ENCODE measurements around the gene SIDT1. TPM values are rescaled to one million over a fixed set of nuclear protein-coding genes. Genes with fewer than 3 reads are reported as not detected.

SIDT1 gene
- total RNA-seq, 1 experiment from 2014 or later: 0.02 TPM

DNA sequence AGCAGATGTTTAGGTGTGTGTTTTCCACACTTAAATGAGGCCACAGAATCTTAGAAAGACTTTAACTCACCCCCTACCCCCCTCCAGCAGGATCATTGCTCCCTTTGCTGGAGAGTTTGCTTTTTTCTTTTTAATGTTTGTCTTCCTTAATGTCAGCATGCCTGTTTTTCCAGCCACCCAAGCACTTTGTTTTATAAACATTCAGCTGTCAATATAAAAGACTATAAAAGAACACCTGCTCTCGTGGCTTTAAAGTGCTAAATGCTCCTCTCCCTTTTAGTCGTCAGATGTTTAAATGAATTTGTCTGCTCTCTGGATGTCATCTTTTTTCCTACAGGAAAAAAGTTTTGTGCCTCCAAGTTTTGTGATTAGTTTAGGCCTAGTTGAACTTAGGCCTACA lies 61.7 kb downstream of the SIDT1 start:
- DNase-seq (ENCODE audit: low read depth): no peak

DNA sequence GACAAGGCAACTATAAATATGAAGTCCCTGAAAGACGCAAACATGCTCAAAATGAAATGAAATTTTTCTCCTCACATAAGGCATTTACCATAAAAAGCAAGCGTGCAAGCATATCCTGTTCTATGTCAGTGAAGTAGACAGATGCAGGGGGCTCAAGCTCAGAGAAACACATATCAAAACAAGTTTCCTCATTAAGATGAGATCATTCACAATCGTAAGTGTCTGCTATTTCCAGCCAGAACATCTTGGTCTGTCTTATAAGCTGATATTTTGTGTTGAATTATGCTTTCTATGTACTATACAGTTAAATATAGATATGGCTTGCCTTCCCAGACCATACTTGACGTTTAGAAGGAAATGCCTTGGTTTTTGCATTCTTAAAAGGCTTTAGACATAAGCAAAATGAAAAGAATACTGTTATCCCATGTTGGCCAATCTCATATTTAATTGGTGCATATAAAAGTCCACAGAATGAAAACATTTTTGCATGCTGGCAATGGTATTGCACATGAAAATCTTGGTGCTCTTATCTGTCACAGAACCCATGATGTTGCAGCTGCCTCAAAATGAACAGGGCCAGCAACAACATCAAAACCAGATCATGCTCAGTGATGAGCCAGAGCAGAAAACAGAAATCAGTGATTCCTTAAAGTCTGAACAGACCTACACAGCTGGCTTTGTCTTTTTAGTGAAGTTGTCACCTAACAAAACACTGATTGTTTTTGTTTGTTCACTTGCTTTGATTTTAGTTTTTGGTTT lies 65.4 kb downstream of the SIDT1 start:
- DNase-seq (ENCODE audit: low read depth): no peak

DNA sequence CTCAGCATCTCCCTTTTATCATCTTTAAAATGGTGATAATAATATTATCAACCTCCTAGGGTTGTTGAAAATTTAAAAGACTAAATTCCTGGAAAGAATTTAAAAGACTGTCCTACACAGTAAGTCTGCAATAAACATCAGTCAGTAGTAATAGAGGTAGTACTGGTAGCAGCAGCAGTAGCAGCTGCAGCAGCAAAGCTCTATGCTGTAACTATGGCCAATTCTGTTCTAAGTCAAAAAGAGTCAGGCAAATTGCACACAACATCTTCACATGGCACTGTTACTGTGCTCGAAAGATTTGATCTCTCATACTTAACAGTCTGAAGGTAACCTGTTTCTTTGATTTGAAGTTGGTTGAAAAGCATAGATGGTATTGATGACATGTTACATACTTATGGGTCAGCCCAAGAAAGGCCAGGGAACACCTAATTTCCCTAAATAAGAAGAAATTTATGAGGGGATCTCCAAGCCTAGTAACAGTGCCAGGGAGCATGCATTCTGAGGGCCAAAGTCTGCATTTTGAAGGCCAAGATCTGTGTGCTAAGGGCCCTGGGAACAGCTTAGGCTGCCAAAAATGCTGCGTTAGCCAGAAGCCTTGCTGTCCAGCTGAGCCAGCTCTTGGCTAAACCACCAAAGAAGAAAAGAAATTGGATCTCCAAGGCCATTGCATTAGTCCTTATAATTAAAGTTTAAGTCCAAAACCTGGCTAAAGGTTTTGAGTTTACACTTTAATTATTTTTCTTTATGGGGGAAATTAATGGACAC lies 68.2 kb downstream of the SIDT1 start:
- DNase-seq (ENCODE audit: low read depth): no peak

DNA sequence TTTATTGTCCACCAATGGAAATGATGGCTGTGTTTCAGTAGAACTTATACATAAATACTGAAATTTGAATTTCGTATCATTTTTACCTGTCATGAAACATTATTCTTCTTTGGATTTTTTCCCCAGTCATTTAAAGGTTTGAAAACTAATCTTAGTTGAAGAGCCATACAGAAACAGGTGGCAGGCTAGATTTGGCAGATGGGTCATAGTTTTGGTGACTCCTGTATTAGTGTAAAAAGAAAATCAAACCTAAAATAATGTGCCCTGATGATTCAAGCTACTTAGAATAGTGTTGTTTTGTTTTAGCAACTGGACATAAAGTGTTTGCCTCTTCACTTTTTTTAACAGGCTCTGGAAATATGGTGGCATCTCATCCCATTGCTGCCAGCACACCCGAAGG lies 68.9 kb downstream of the SIDT1 start:
- no peak for DNase-seq (ENCODE audit: low read depth)

DNA sequence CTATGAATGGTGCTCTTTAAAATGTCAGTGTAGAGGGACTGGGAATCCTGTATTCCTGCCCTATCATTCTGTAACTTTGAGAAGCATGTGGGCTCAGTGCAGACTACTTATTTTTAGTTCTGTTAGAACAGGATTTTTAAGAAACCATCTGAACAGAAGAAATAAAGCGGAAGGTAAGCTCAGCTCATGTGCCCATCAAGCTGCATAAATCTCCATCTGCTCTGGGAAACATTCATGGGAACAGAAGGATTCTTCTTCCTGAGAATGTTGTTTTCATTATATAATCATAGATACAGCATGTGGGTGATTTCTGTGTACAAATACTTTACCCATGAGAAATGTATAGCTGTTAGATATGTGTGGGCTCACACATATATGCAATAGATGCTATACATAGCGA lies 69.9 kb downstream of the SIDT1 start:
- DNase-seq (ENCODE audit: low read depth): no peak

DNA sequence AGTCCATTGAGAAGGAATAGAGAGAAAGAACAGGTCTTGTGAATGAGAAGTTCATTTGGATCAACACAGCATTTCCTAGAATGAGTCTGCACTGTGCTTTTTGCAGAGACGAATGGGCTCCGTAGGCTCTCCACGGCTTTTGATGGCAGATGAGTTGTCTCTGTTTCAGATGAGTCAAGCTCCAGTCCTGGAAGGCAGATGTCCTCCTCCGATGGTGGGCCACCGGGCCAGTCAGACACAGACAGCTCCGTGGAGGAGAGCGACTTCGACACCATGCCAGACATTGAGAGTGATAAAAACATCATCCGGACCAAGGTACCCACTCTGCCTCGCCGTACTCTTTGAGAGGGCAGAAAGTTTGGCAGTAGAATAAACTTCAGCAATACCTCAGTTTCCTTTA lies 70.5 kb downstream of the SIDT1 start:
- DNase-seq (ENCODE audit: low read depth): no peak

DNA sequence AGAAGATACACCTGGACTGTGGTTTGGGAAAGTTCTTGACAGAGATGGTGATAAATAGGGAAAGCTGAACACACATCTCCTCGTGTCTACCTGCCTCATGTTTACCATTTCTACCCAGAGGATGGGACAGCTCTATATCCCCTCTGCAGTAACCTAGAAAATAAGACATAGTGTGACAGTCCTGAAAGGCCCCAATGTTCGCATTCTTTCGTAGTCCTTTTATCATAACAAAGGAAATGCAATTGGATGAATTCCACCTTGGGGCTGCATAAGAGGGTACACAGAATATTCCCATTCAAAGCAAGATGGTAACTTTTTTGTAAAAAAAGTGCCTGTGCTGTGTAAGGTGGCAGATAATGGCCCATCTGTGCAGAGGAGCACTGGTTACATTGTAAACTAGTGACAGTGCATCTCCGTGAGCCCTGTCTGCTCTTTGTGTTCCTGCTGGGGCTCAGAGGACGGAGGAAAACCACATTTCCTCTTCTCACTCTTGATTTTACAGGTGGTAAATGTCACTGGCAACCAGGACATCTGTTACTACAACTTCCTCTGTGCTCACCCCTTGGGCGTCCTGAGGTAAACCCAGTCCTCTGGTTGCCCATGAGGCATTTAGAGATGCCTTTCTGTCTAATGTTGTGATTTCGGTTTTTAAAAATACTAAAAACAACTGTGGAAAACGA lies 74.3 kb downstream of the SIDT1 start:
- DNase-seq (ENCODE audit: low read depth): no peak

DNA sequence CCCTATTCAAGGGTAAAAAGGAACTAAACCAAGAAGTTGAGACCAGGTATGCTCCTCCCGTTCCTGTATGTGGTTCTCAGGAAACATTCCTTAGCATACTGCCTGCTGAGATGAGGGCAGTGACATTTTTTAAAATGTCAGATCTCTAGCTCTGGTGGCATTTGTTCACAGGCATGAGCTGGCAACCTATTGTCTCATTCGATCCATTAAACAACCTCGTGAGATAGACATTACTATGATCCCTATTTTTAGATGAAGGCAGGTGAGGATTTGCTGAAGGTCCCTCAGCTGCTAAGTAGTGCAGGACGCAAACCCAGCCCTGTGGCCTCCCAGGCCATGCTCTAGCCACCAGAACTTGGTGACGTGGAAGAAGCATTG lies 74.9 kb downstream of the SIDT1 start:
- no peak for DNase-seq (ENCODE audit: low read depth)

DNA sequence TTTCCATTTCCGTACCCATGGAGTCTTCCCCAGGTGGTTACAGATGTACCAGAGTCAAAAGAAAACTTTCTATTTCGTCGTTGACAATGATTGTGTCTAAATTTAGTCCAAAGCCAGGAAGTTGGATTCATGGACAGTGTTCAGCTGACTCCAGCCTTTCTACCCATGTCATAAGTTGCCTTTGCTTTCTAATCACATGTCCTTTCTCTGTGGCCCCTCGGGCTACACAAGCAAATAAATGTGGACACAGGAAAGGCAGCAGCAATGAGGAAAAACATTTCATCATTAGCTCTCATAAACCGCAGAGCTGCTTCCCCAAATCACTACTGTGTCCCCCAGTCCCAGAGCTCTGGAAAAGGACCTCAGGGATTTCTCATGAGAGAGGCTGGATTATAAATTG lies 82.0 kb downstream of the SIDT1 start:
- no peak for DNase-seq (ENCODE audit: low read depth)

DNA sequence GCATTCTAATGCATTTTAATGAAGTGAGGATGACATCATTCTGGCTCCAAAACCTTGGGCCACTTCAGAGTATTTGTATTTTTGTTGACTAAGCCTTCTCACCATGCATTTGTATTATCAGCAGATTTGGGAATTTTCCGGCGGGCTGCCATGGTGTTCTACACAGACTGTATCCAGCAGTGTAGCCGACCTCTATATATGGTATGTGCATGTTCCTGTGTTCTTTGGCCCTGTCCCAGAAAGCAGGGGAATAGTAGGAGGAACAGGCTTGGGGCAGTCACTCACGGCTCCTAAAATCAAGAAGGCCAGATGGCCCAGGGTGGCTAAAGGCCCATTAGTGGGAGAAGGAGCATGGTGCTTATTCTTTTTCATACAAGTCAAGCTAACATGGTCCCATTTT lies 83.6 kb downstream of the SIDT1 start:
- no peak for DNase-seq (ENCODE audit: low read depth)

DNA sequence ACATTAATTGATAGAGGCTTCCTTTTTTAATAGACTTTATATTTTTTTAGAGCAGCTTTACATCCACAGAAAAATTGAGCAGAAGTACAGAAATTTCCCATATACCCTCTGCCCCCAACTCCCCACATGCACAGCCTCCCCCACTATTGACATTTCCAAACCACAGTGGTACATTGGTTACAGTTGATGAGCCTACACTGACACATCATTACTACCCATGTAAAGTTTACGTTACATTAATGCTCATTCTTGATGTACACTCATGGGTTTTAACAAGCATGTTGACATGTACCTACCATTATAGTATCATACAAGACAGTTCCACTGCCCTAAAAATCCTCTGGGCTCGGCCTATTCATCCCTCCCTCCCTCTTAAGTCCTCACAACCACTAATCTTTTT lies 85.4 kb downstream of the SIDT1 start:
- no peak for DNase-seq (ENCODE audit: low read depth)

DNA sequence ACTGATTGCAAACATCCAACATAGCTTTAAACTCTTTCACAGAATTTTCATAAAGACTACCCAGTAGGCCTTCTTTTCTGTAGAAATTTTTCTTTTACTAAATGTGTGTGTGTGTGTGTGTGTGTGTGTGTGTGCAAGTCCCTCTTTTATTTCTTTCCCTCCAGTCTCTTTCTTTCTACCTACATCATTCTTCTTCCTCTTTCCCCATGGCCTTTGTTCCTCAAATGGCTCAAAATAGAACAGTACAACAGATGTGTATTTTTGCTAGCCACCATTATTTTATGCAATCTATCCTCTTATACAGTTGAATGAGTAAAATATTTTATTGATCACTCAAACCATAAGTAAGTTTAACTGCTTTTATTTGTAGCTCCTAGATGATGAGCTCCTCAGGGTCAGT lies 87.7 kb downstream of the SIDT1 start:
- no peak for DNase-seq (ENCODE audit: low read depth)

DNA sequence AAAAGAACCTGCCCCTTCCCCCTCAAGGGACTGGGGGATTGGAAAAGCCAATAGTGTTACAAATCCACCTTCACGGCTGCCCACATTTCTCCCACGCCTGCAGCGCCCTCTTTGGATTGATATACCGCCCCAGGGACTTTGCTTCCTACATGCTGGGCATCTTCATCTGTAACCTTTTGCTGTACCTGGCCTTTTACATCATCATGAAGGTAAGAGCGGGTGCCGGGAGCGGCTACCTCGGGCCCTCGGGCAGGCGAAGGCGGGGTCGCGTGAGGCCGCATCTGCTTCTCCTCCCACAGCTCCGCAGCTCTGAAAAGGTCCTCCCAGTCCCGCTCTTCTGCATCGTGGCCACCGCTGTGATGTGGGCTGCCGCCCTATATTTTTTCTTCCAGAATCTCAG lies 91.0 kb downstream of the SIDT1 start:
- no peak for DNase-seq (ENCODE audit: low read depth)

DNA sequence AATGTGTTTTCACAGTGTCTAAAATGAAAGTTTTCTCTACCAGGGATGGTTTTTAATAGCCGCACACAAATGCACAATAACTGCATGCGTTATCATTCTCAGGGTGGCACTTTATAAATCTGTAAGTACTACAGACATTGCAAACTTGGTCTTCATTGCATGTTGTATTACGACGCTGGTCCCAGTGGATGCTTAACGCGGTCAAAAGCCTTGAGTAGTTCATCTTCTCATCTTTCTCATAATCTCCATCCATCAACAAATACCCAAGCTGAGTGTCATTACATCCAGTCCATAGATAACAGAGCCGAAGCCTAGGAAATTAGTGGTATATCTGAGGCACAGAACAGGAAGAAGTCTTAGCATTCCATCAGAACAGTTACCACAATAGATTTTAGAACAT lies 91.5 kb downstream of the SIDT1 start:
- no peak for DNase-seq (ENCODE audit: low read depth)

DNA sequence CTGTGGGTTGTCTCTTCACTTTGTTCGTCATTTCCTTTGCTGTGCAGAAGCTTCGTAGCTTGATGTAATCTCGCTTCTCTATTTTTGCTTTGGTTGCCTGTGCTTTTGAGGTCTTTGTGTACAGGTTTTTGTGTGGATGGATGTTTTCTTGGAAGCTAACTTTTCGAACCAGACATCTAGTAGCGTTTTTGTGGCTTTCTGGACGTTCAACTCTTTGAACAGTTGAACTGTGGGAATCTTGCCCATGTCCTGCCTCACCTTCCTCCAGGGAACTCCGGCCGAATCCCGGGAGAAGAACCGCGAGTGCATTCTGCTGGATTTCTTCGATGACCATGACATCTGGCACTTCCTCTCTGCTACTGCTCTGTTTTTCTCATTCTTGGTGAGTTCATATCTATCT lies 93.5 kb downstream of the SIDT1 start:
- DNase-seq (ENCODE audit: low read depth): no peak

DNA sequence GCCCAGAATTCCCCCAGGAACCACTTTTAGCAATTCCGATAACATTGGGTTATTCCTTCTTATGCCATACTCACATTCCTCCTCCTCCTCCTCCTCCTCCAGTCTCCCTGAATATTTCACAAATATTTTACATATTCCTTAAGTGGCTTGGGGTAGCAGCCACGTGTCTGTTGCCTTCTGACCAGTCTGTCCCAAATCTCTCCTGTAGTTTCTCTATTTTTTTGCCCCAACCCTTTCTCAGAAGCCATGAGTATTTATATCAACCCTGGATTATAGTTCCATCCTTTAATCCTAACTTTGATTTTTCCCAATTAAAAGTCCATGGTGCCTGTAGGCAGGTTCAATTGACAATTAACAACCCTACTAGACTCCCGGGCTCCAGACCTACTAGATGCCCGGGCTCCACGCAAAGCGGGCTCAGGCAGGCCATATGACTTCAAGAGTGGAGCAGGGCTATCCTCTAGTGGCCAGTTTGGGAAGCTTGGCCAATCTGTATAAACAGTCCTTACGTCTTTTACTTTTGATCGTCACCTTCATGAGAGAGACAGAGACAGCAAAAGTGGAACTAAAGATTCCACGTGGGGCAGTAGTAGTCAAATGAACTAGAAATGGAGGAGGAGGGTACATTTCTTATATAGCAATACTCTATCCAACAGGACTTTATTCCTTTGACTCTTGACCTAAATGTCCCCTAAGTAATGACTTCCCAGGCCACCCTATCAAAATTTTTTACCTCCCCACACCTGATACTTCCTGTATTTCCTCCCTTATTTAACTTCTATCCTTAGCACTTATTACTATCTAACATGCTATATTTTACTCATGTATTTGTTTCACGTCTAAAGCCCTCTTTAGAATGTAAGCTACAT lies 94.4 kb downstream of the SIDT1 start:
- DNase-seq (ENCODE audit: low read depth): peak; percentile 76

DNA sequence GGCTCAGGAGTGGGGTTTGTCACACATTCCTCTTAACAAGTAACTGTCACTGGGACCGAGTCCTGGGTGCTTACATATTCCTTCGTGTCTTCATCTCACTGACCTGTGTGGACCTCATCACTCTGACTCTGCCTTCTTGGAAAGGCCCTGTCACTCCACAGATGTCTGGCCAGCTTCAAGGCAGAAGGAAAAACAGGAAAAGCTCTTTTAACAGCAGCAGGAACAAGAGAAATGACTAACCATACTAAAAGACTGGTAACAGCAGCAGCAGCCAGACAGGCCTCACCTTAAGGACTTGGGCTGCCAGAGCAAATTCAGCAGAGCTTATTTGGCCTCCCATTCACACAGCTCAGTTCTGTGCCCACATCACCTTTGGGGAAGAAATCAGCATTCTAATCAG lies 96.0 kb downstream of the SIDT1 start:
- DNase-seq (ENCODE audit: low read depth): no peak

DNA sequence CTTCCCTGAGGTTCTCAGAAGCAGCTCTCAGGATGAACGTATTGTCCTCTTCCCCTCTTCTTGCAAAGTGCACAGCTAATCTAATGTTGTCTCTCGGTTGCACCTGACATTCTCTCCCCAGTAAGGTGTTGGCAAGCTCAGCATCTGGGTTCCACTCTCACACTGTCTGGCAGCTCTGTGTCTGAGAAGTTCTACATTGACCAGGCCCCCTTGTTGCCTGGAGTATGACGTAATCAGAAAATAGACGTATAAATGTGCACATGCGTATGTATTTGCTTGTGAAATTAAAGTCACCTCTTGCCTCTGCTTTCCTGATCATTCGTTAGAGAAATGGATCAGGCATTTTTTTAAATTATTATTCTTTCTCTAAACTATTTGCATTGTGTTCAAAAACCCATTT lies 96.4 kb downstream of the SIDT1 start:
- no peak for DNase-seq (ENCODE audit: low read depth)

DNA sequence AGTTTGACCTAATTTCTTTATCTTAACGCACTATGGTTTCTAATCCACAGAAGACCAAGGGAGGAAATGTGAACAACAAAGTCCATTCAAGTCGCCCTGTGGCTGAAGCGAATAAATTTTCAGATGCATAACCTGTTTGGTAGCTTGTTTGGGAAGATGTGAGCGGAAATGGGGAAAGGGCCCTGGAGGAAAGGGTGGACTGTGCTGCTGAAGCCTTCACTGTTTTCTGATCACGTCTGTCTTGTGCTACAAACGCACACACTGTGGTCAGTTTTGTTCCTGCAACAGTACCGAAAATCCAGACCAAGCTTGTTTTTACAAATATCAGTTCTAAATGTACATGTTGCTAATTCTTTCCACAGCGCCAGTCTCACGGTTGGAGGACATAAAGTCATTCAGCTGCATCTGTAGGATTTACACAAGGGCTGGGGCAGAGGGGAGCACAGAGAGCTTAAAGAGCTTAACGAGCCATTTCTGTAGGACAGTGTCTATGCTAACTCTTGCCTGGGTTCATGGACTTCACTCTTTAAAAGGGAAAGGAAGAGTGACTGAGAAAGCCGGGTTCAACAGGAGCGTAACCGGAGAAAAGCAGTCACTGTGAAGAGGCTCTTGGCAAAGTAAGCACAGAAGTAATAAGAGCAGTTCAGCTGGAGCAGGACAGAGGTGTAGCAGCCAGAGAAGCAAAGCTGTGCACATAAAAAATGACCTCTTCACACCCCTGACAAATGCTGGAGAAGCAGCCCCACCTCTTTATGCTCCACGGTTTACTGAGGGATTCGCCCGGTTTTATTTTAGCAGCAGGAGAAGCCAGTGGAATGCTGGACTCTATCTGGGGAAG lies 97.4 kb downstream of the SIDT1 start:
- DNase-seq (ENCODE audit: low read depth): no peak

DNA sequence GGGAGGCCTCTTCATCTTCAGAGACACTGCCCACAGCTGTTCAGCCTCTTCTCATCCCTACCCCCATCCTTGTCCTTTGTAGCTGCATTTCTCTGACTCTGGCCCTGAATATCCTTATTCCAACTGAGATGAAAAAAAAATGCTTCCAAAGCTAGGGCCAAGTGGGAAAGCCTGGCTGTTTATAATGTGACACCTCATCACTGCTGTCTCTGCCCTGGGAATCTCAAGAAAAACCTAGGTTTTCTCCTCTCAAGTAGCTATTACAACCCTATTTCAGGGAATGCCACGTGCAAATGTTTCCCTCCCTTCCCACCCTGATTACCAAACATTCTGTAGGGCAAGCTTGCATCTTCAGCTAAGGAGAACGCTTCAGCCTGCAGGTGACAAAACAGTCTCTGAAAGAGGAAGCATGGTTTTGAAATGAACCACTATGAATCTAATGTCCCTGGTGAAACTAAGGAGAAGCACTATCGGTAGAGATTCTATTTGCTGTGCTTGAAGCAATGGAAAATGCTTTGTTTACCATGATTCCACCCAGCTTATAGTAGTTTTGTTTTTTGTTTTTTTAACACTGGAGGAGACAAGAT lies 98.7 kb downstream of the SIDT1 start:
- DNase-seq (ENCODE audit: low read depth): no peak
